ENCODE data around the gene ARRDC2. TPM values are rescaled to one million over a fixed set of nuclear protein-coding genes. Genes with fewer than 3 reads are reported as not detected.

Gene ARRDC2
- total RNA-seq, 1 experiment from 2014 or later, result 18.8 TPM

DNA sequence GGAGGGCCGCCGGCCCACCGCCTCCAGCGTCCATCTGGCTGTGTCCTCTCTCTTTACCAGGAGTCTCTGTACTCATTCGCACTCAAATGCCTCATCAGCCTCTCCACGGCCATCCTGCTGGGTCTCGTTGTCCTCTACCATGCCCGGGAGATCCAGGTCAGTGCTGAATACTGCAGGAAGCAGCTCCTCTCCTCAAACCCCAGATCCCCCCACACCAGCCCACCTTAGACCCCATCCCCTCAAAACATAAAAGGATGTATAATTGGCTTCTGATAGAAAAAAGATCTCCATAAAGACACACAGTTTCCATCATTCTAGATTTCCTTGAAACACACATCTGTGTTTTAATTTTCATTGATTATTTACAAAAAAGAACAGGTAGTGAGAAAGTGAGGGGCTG lies 32.9 kb upstream of the ARRDC2 start:
- Mint-ChIP-seq H3K4me1 (ENCODE audit: insufficient read depth, unreplicated experiment) (no peaks in the 10 kb centered on the region), H3K36me3 (ENCODE audit: insufficient read depth, unreplicated experiment) (no peaks in the 10 kb centered on the region), H3K27ac (ENCODE audit: low read depth, unreplicated experiment) (no peak overlapping the region), H3K9me3 (ENCODE audit: unreplicated experiment) (no peaks in the 10 kb centered on the region), H3K27me3 (ENCODE audit: insufficient read depth, unreplicated experiment) (no peaks in the 10 kb centered on the region), H3K4me3 (ENCODE audit: unreplicated experiment) (no peak overlapping the region)
- CTCF ChIA-PET, result interaction anchor here (0.6 kb wide), 1 partner anchor 192 kb away, joined by 3 read pairs; no protein-coding TSS in a partner anchor
- no peak for DNase-seq (ENCODE audit: unreplicated experiment)
- BruUV-seq (replicated peaks), result no TSS peak
- intact Hi-C loops (cut with micrococcal nuclease), result no loop called here
- POLR2A ChIA-PET, result interaction anchor here (0.9 to 1.2 kb wide), 2 partner anchors 11 to 31 kb away, joined by 3 read pairs; no protein-coding TSS in a partner anchor
- TF ChIP-seq, protein P1, sequence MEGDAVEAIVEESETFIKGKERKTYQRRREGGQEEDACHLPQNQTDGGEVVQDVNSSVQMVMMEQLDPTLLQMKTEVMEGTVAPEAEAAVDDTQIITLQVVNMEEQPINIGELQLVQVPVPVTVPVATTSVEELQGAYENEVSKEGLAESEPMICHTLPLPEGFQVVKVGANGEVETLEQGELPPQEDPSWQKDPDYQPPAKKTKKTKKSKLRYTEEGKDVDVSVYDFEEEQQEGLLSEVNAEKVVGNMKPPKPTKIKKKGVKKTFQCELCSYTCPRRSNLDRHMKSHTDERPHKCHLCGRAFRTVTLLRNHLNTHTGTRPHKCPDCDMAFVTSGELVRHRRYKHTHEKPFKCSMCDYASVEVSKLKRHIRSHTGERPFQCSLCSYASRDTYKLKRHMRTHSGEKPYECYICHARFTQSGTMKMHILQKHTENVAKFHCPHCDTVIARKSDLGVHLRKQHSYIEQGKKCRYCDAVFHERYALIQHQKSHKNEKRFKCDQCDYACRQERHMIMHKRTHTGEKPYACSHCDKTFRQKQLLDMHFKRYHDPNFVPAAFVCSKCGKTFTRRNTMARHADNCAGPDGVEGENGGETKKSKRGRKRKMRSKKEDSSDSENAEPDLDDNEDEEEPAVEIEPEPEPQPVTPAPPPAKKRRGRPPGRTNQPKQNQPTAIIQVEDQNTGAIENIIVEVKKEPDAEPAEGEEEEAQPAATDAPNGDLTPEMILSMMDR (IDR thresholded peaks at IDR 0.05; ENCODE audit: unreplicated experiment), result no peak

DNA sequence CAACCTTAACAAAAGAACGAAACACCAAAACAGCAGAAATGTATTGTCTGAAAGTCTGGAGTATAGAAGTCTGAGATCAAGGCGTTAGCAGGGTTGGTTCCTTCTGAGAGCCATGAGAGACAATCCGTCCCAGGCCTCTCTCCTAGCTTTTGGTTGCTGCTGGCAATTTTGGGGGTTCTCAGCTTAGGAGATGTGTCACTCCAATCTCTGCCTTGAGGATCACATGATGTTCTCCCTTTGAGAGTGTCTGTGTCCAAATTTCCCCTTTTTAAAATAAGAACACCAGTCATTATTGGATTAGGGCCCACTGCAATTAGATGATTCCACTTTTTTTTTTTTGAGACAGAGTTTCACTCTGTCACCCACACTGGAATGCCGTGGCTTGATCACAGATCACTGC lies 30.9 kb upstream of the ARRDC2 start:
- POLR2A ChIA-PET, result interaction anchor here (0.6 kb wide), 1 partner anchor 13 kb away, joined by 3 read pairs; no protein-coding TSS in a partner anchor
- H3K27me3 Mint-ChIP-seq (ENCODE audit: insufficient read depth, unreplicated experiment), result peaks cover 2% of the 10 kb centered on the region

DNA sequence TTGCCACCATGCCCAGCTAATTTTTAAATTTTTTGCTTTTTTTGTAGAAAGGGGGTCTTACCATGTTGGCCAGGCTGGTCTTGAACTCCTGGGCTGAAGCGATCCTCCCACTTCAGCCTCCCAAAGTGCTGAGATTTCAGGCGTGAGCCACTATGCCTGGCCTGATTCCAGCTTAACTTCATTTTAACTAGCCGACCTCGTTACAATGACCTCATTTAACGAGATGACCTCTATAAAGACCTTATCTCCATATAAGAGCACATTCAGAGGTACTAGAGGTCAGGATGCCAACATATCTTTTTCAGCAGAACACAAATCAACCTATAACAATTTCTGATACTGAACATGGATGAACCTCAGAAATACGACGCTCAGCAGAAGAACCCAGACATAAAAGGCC lies 30.5 kb upstream of the ARRDC2 start:
- H3K27me3 Mint-ChIP-seq (ENCODE audit: insufficient read depth, unreplicated experiment), result peaks cover 7% of the 10 kb centered on the region
- no peaks in the 10 kb centered on the region for H3K9me3 Mint-ChIP-seq (ENCODE audit: unreplicated experiment)
- H3K27ac Mint-ChIP-seq (ENCODE audit: low read depth, unreplicated experiment), result no peak overlapping the region
- DNase-seq (ENCODE audit: unreplicated experiment), result no peak
- ChIA-PET POLR2A (interaction anchor here (0.6 kb wide), 1 partner anchor 12 kb away, joined by 3 read pairs; no protein-coding TSS in a partner anchor), CTCF (interaction anchor here (0.9 to 1.0 kb wide), 2 partner anchors 39 to 44 kb away, joined by 3 to 4 read pairs; partner anchors contain the start of gene CCDC124)
- no peaks in the 10 kb centered on the region for H3K36me3 Mint-ChIP-seq (ENCODE audit: insufficient read depth, unreplicated experiment)
- intact Hi-C loops (cut with micrococcal nuclease), result no loop called here
- H3K4me3 Mint-ChIP-seq (ENCODE audit: unreplicated experiment), result no peak overlapping the region
- TF ChIP-seq, protein P1 (IDR thresholded peaks at IDR 0.05; ENCODE audit: unreplicated experiment), result no peak
- BruUV-seq (replicated peaks), result no TSS peak
- no peaks in the 10 kb centered on the region for H3K4me1 Mint-ChIP-seq (ENCODE audit: insufficient read depth, unreplicated experiment)

More for the DNA sequence above, 30.9 kb upstream of the ARRDC2 start:
- no peaks in the 10 kb centered on the region for H3K4me1 Mint-ChIP-seq (ENCODE audit: insufficient read depth, unreplicated experiment)
- no peak for DNase-seq (ENCODE audit: unreplicated experiment)
- H3K36me3 Mint-ChIP-seq (ENCODE audit: insufficient read depth, unreplicated experiment), result no peaks in the 10 kb centered on the region
- no TSS peak for BruUV-seq (replicated peaks)
- TF ChIP-seq, protein P1 (IDR thresholded peaks at IDR 0.05; ENCODE audit: unreplicated experiment), result no peak
- H3K4me3 Mint-ChIP-seq (ENCODE audit: unreplicated experiment), result no peak overlapping the region
- no peak overlapping the region for H3K27ac Mint-ChIP-seq (ENCODE audit: low read depth, unreplicated experiment)
- CTCF ChIA-PET, result no interaction called here
- intact Hi-C loops (cut with micrococcal nuclease), result no loop called here
- no peaks in the 10 kb centered on the region for H3K9me3 Mint-ChIP-seq (ENCODE audit: unreplicated experiment)

DNA sequence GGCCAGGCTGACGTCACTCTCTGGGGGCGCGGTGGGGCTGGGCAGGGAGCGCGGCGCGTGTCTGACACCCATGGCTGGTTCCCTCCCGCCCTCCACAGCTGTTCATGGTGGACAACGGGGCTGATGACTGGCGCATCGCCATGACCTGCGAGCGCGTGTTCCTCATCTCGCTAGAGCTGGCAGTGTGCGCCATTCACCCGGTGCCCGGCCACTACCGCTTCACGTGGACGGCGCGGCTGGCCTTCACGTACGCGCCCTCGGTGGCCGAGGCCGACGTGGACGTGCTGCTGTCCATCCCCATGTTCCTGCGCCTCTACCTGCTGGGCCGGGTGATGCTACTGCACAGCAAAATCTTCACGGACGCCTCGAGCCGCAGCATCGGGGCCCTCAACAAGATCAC lies 26.4 kb upstream of the ARRDC2 start:
- POLR2A ChIA-PET, result no interaction called here
- Mint-ChIP-seq H3K4me1 (ENCODE audit: insufficient read depth, unreplicated experiment) (no peaks in the 10 kb centered on the region), H3K4me3 (ENCODE audit: unreplicated experiment) (no peak overlapping the region), H3K27ac (ENCODE audit: low read depth, unreplicated experiment) (no peak overlapping the region), H3K36me3 (ENCODE audit: insufficient read depth, unreplicated experiment) (no peaks in the 10 kb centered on the region), H3K27me3 (ENCODE audit: insufficient read depth, unreplicated experiment) (peaks cover 9% of the 10 kb centered on the region), H3K9me3 (ENCODE audit: unreplicated experiment) (no peaks in the 10 kb centered on the region)
- no TSS peak for BruUV-seq (replicated peaks)
- TF ChIP-seq, protein P1 (IDR thresholded peaks at IDR 0.05; ENCODE audit: unreplicated experiment), result no peak
- no peak for DNase-seq (ENCODE audit: unreplicated experiment)
- CTCF ChIA-PET, result interaction anchor here (1.2 kb wide), 1 partner anchor 43 kb away, joined by 5 read pairs; no protein-coding TSS in a partner anchor
- intact Hi-C loops (cut with micrococcal nuclease), result no loop called here

Data from MCF 10A (cell line).